ENCODE measurements around the gene TESK2.

TESK2 gene

GRCh38 chr1:45437323-45437722, 53.6 kb downstream of the TESK2 start:
- intact Hi-C loops (cut with DNase I): no loop called here
- DNase-seq: no peak

GRCh38 chr1:45430490-45430889, 60.5 kb downstream of the TESK2 start:
- DNase-seq: no peak
- intact Hi-C loops (cut with DNase I): no loop called here

- intact Hi-C loops (cut with DNase I): no loop called here
These were observed 61.3 kb downstream of the TESK2 start for GRCh38 chr1:45429561-45430159.

GRCh38 chr1:45423906-45424678, 66.9 kb downstream of the TESK2 start:
- DNase-seq: no peak
- intact Hi-C loops (cut with DNase I): no loop called here

More at GRCh38 chr1:45429561-45430159, 61.3 kb downstream of the TESK2 start:
- no peak for DNase-seq

GRCh38 chr1:45421935-45422334, 69.0 kb downstream of the TESK2 start:
- intact Hi-C loops (cut with DNase I): no loop called here
- no peak for DNase-seq

GRCh38 chr1:45414746-45415145, 76.2 kb downstream of the TESK2 start:
- no peak for DNase-seq
- intact Hi-C loops (cut with DNase I): no loop called here

GRCh38 chr1:45412899-45413298, 78.1 kb downstream of the TESK2 start:
- no peak for DNase-seq
- intact Hi-C loops (cut with DNase I): no loop called here

- intact Hi-C loops (cut with DNase I): no loop called here
- DNase-seq: no peak
These were observed 79.5 kb downstream of the TESK2 start for GRCh38 chr1:45411510-45411899.

- intact Hi-C loops (cut with DNase I): no loop called here
- no peak for DNase-seq
These were observed 80.0 kb downstream of the TESK2 start for GRCh38 chr1:45410850-45411509.

GRCh38 chr1:45409276-45409675, 81.7 kb downstream of the TESK2 start:
- DNase-seq: no peak
- intact Hi-C loops (cut with DNase I): no loop called here

GRCh38 chr1:45407629-45408287, 83.2 kb downstream of the TESK2 start:
- DNase-seq: no peak
- intact Hi-C loops (cut with DNase I): no loop called here

GRCh38 chr1:45405636-45406035, 85.3 kb downstream of the TESK2 start:
- intact Hi-C loops (cut with DNase I): no loop called here
- no peak for DNase-seq

GRCh38 chr1:45403718-45404117, 87.2 kb downstream of the TESK2 start:
- intact Hi-C loops (cut with DNase I): no loop called here
- no peak for DNase-seq

GRCh38 chr1:45403298-45403697, 87.7 kb downstream of the TESK2 start:
- no peak for DNase-seq
- intact Hi-C loops (cut with DNase I): no loop called here

GRCh38 chr1:45401524-45401923, 89.4 kb downstream of the TESK2 start:
- intact Hi-C loops (cut with DNase I): no loop called here

GRCh38 chr1:45400049-45400448, 90.9 kb downstream of the TESK2 start:
- DNase-seq: no peak
- intact Hi-C loops (cut with DNase I): no loop called here

More at GRCh38 chr1:45401524-45401923, 89.4 kb downstream of the TESK2 start:
- no peak for DNase-seq

GRCh38 chr1:45397285-45397684, 93.7 kb downstream of the TESK2 start:
- intact Hi-C loops (cut with DNase I): no loop called here
- DNase-seq: no peak

GRCh38 chr1:45395582-45395981, 95.4 kb downstream of the TESK2 start:
- intact Hi-C loops (cut with DNase I): no loop called here
- no peak for DNase-seq

GRCh38 chr1:45395051-45395450, 95.9 kb downstream of the TESK2 start:
- intact Hi-C loops (cut with DNase I): no loop called here
- DNase-seq: no peak

- intact Hi-C loops (cut with DNase I): no loop called here
- no peak for DNase-seq
These were observed 96.6 kb downstream of the TESK2 start for GRCh38 chr1:45394342-45394741.
